Sigmoid colon (tissue), 7 donors: ENCODE data around the gene MARCHF11. TPM values are rescaled to one million over a fixed set of nuclear protein-coding genes. Genes with fewer than 3 reads are reported as not detected.

ENCODE experiments used
- DNase-seq: peaks from one replicate; pipeline ENCODE4 v3.0.0-alpha.2; 2019
- H3K27ac ChIP-seq, 4 donors: fragments of 200-600 bp; sonication (generic); one replicate each; pipeline ENCODE4 v1.5.1; 2016 to 2019; ENCODE audit warnings: mild to moderate bottlenecking in 1 of 4
- H3K27me3 ChIP-seq, 3 donors: fragments of 200-600 bp; sonication (generic); one replicate each; pipeline ENCODE4 v1.5.1; 2019; ENCODE audit warnings: mild to moderate bottlenecking in 1 of 3
- H3K36me3 ChIP-seq, 4 donors: fragments of 200-600 bp; sonication (generic); one replicate each; pipeline ENCODE4 v1.5.1; 2016 to 2019
- H3K4me1 ChIP-seq, 4 donors: fragments of 200-600 bp; sonication (generic); one replicate each; pipeline ENCODE4 v1.5.1; 2017 to 2019
- H3K4me3 ChIP-seq, 4 donors: fragments of 200-600 bp; sonication (generic); one replicate each; pipeline ENCODE4 v1.5.1; 2017 to 2019; ENCODE audit warnings: mild to moderate bottlenecking in 2 of 4, moderate library complexity in 1 of 4
- H3K9me3 ChIP-seq, 4 donors: fragments of 200-600 bp in 3 of 4; sonication (generic) in 3 of 4; one replicate each; pipeline versions ENCODE4 v1.5.1 to v1.6.1; 2013 to 2019
- CTCF ChIP-seq, 4 experiments: fragments of 450-650 bp in 3 of 4; fragments of 200-600 bp in 1 of 4; IDR thresholded peaks; one replicate each; pipeline ENCODE4 v1.5.1; 2016 to 2019; ENCODE audit warnings: antibody characterized with exemption in 4 of 4, mild to moderate bottlenecking in 3 of 4, moderate library complexity in 2 of 4
- EP300 ChIP-seq, 4 donors: sonication (generic); formaldehyde crosslinking; IDR thresholded peaks; one replicate each; pipeline ENCODE4 v1.6.1; 2017; ENCODE audit warnings: antibody characterized with exemption in 4 of 4
- POLR2A ChIP-seq, 2 donors: fragments of 450-650 bp; IDR thresholded peaks; one replicate each; pipeline ENCODE4 v1.6.1; 2016; ENCODE audit warnings: antibody characterized with exemption in 2 of 2, mild to moderate bottlenecking in 2 of 2, moderate library complexity in 2 of 2
- POLR2AphosphoS5 ChIP-seq, 4 donors: sonication (generic); formaldehyde crosslinking; IDR thresholded peaks; one replicate each; pipeline ENCODE4 v1.6.1; 2017; ENCODE audit warnings: antibody characterized with exemption in 4 of 4
- WGBS, 2 donors: extraction: QIAGEN DNeasy Blood & Tissue Kit; methylation state at CpG; one replicate each; pipeline ENCODE4 v1.1.7; 2013; 5-methylcytosine and 5-hydroxymethylcytosine counted together
- intact Hi-C: fragments of 100-400 bp; cut with DNase I; formaldehyde crosslinking; loops from one replicate; pipeline ENCODE4 v1.15.1; 2023
- polyA plus RNA-seq, 3 donors: library from polyadenylated mRNA; stranded (reverse); fragments of 200-250 nt; gene quantifications; one replicate each; pipeline ENCODE4 v1.2.3, GENCODE V29; 2013
- small RNA-seq, 3 donors: library from RNA; depleted of rRNA; stranded (forward); fragments of <200 nt; gene quantifications; one replicate each; pipeline ENCODE3, GENCODE V24; 2016
- total RNA-seq, 4 donors: library from RNA; depleted of rRNA; stranded (reverse); fragments of >200 nt; gene quantifications; one replicate each; pipeline ENCODE4 v1.1.0, GENCODE V29; 2016
- donor health status: healthy with polysubstance abuse.
- donor health status: Bipolar disorder and iron deficiency.
- donor health status: healthy.

The MARCHF11 gene
- total and polyA plus RNA-seq, 7 donors = not detected

GRCh38 chr5:16025681-16026080 is 153.9 kb downstream of the MARCHF11 start:
- Histone ChIP-seq H3K4me1 (no peaks in the 10 kb centered on the region), H3K27me3 (no peaks in the 10 kb centered on the region), H3K9me3 (no peaks in the 10 kb centered on the region), H3K36me3 (no peaks in the 10 kb centered on the region), H3K4me3 (no peak overlapping the region), H3K27ac (no peak overlapping the region)
- TF ChIP-seq CTCF (IDR thresholded peaks at IDR 0.05) (no peak), EP300 (IDR thresholded peaks at IDR 0.05) (no peak), POLR2A (IDR thresholded peaks at IDR 0.05) (no peak), POLR2AphosphoS5 (IDR thresholded peaks at IDR 0.05) (no peak)
- intact Hi-C loops = no loop called here
- no peak for DNase-seq

GRCh38 chr5:16018970-16019369 is 160.6 kb downstream of the MARCHF11 start:
- H3K27ac ChIP-seq = no peak overlapping the region
- DNase-seq = no peak
- 61 to 76% methylated on average over 3 of the region's 3 CpGs for WGBS, 2 donors

GRCh38 chr5:16017720-16018119 is 161.9 kb downstream of the MARCHF11 start:
- no peaks in the 10 kb centered on the region for H3K9me3 ChIP-seq
- no peaks in the 10 kb centered on the region for H3K36me3 ChIP-seq
- no peaks in the 10 kb centered on the region for H3K4me1 ChIP-seq
- TF ChIP-seq POLR2AphosphoS5 (IDR thresholded peaks at IDR 0.05) (no peak), POLR2A (IDR thresholded peaks at IDR 0.05) (no peak), CTCF (IDR thresholded peaks at IDR 0.05) (no peak), EP300 (IDR thresholded peaks at IDR 0.05) (no peak)
- no peak overlapping the region for H3K27ac ChIP-seq
- intact Hi-C loops = no loop called here
- whole genome bisulfite sequencing, 2 donors = 57 to 70% methylated on average over 2 of the region's 2 CpGs
- H3K4me3 ChIP-seq = no peak overlapping the region
- no peaks in the 10 kb centered on the region for H3K27me3 ChIP-seq
- no peak for DNase-seq

More at GRCh38 chr5:16018970-16019369, 160.6 kb downstream of the MARCHF11 start:
- Histone ChIP-seq H3K4me3 (no peak overlapping the region), H3K27me3 (no peaks in the 10 kb centered on the region), H3K4me1 (no peaks in the 10 kb centered on the region), H3K9me3 (no peaks in the 10 kb centered on the region), H3K36me3 (no peaks in the 10 kb centered on the region)
- no peak for TF ChIP-seq POLR2AphosphoS5 (IDR thresholded peaks at IDR 0.05)
- TF ChIP-seq CTCF (IDR thresholded peaks at IDR 0.05) = no peak
- TF ChIP-seq EP300 (IDR thresholded peaks at IDR 0.05) = no peak
- TF ChIP-seq POLR2A (IDR thresholded peaks at IDR 0.05) = no peak
- intact Hi-C loops = no loop called here

Small RNA genes within 50 kb of the gene (small RNA-seq; reads per million reads assigned to genes)
- gene RNA5SP178 = 0 to 0.15 (median 0) reads per million in 3 donors
